Lung (tissue), 12 donors: Measurements from ENCODE around the gene LRRC8A. TPM values are rescaled to one million over a fixed set of nuclear protein-coding genes. Genes with fewer than 3 reads are reported as not detected.
A peak's percentile ranks its signal among the peaks of the same experiment; 100 is the strongest.

ENCODE experiments used
- ATAC-seq: fragments of 200-7000 bp; cut with Tn5 transposase; one replicate; pipeline ENCODE4 v1.9.1; 2020; ENCODE audit warnings: moderate number of reproducible peaks; ENCODE audit not compliant: insufficient read depth, low FRiP score
- DNase-seq, 3 donors: peaks; one replicate each; pipeline ENCODE4 v3.0.0-alpha.2; 2013 to 2017
- H3K27ac ChIP-seq, 2 donors: one replicate each; pipeline ENCODE4 v1.5.1; 2013; ENCODE audit warnings: mild to moderate bottlenecking in 2 of 2, moderate library complexity in 2 of 2, control low read depth in 1 of 2, inconsistent platforms in 1 of 2, low read depth in 1 of 2, low read length in 1 of 2
- H3K27me3 ChIP-seq, 3 donors: one replicate each; pipeline ENCODE4 v1.5.1; 2013; ENCODE audit warnings: low read length in 2 of 3; ENCODE audit not compliant: control insufficient read depth in 3 of 3, insufficient read depth in 3 of 3
- H3K36me3 ChIP-seq, 4 donors: one replicate each; pipeline ENCODE4 v1.5.1; 2013; ENCODE audit warnings: low read length in 4 of 4, mild to moderate bottlenecking in 1 of 4, moderate library complexity in 1 of 4; ENCODE audit not compliant: control insufficient read depth in 4 of 4, insufficient read depth in 4 of 4
- H3K4me1 ChIP-seq, 5 donors: one replicate each; pipeline ENCODE4 v1.5.1; 2013; ENCODE audit warnings: low read length in 5 of 5, mild to moderate bottlenecking in 2 of 5, moderate library complexity in 1 of 5; ENCODE audit not compliant: control insufficient read depth in 5 of 5, insufficient read depth in 5 of 5
- H3K4me3 ChIP-seq: one replicate; pipeline ENCODE4 v1.5.1; 2013; ENCODE audit warnings: mild to moderate bottlenecking, control low read depth, moderate library complexity
- H3K9ac ChIP-seq, 2 donors: one replicate each; pipeline ENCODE4 v1.5.1; 2013; ENCODE audit warnings: low read length in 2 of 2, control low read depth in 1 of 2; ENCODE audit not compliant: insufficient read depth in 1 of 2
- H3K9me3 ChIP-seq, 4 donors: one replicate each; pipeline ENCODE4 v1.5.1; 2013; ENCODE audit warnings: low read length in 3 of 4, mild to moderate bottlenecking in 1 of 4, moderate library complexity in 1 of 4; ENCODE audit not compliant: control insufficient read depth in 4 of 4, insufficient read depth in 3 of 4
- whole genome bisulfite sequencing, 2 donors: extraction: QIAGEN DNeasy Blood & Tissue Kit; methylation state at CpG; one replicate each; pipeline ENCODE4 v1.1.7; 2013; 5-methylcytosine and 5-hydroxymethylcytosine counted together
- polyA plus RNA-seq, 2 donors: library from polyadenylated mRNA; stranded (reverse); fragments of 200-250 nt; gene quantifications; one replicate each; pipeline ENCODE4 v1.2.1, GENCODE V29; 2013
- total RNA-seq, 2 donors: library from RNA; depleted of rRNA in 1 of 2; stranded (reverse); fragments of >200 nt in 1 of 2; gene quantifications; one replicate each; pipeline ENCODE4 v1.2.1, GENCODE V29; 2014 to 2021
- TF ChIP-seq, protein P1 (sequence below): IDR thresholded peaks from 2 replicates; pipeline ENCODE4 v1.5.1; 2012; ENCODE audit warnings: mild to moderate bottlenecking; ENCODE audit errors: control extremely low read depth, extremely low read depth
- donor health status: control.
- donor health status: control.
- donor health status: Bipolar disorder and iron deficiency.
- donor health status: healthy.
- donor health status: DM: yes; HTN: yes; CAD: no.

The LRRC8A gene
- total and polyA plus RNA-seq, 4 donors, result 26.6 to 66.9 (median 45.6) TPM

DNA sequence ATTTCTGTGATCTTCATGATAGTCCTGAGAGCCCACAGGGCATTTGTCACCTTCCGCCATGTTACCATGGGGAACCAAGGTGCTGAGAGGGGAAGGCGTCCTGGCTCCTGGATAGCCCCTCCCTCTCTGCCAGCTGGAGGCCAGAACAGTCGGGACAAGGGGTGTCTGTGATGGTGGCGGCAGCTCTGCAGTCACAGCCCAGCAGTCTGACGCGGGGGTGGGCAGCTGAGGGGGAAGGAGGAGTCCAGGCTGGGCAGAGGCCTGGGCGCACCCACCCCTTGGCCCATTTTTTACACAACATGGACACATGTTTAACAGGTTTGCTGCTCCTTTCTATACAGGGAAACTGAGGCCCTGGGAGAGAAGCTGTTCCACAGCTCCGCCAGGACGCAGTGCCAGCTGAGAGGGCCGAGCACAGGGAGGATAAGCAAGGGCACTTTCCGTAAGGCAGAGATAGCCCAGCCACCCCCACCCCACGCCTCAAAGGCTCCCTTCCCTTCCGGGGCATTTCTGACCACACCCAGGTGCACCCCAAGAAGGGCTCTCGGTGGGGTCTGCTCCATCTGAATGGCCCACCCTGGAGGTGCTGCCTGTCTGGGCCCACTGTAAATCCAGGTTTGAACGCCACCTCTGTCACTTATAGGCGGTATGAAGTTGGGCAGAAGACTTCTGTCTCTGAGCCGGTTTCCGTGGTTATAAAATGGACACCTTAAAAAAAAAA is 17.1 kb downstream of the LRRC8A start:
- Histone ChIP-seq H3K9me3 (no peaks in the 10 kb centered on the region), H3K27ac (peak overlapping the region; percentile 10 to 72), H3K27me3 (no peaks in the 10 kb centered on the region), H3K9ac (no peak overlapping the region), H3K36me3 (peaks cover 0 to 20% (median 11%) of the 10 kb centered on the region in 4 donors), H3K4me1 (peaks cover 0 to 25% (median 0%) of the 10 kb centered on the region in 5 donors), H3K4me3 (no peak overlapping the region)
- 71 to 78% methylated on average over 18 of the region's 18 CpGs for WGBS, 2 donors
- DNase-seq (no peak), ATAC-seq (no peak)
- TF ChIP-seq, protein P1, sequence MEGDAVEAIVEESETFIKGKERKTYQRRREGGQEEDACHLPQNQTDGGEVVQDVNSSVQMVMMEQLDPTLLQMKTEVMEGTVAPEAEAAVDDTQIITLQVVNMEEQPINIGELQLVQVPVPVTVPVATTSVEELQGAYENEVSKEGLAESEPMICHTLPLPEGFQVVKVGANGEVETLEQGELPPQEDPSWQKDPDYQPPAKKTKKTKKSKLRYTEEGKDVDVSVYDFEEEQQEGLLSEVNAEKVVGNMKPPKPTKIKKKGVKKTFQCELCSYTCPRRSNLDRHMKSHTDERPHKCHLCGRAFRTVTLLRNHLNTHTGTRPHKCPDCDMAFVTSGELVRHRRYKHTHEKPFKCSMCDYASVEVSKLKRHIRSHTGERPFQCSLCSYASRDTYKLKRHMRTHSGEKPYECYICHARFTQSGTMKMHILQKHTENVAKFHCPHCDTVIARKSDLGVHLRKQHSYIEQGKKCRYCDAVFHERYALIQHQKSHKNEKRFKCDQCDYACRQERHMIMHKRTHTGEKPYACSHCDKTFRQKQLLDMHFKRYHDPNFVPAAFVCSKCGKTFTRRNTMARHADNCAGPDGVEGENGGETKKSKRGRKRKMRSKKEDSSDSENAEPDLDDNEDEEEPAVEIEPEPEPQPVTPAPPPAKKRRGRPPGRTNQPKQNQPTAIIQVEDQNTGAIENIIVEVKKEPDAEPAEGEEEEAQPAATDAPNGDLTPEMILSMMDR, result no peak

DNA sequence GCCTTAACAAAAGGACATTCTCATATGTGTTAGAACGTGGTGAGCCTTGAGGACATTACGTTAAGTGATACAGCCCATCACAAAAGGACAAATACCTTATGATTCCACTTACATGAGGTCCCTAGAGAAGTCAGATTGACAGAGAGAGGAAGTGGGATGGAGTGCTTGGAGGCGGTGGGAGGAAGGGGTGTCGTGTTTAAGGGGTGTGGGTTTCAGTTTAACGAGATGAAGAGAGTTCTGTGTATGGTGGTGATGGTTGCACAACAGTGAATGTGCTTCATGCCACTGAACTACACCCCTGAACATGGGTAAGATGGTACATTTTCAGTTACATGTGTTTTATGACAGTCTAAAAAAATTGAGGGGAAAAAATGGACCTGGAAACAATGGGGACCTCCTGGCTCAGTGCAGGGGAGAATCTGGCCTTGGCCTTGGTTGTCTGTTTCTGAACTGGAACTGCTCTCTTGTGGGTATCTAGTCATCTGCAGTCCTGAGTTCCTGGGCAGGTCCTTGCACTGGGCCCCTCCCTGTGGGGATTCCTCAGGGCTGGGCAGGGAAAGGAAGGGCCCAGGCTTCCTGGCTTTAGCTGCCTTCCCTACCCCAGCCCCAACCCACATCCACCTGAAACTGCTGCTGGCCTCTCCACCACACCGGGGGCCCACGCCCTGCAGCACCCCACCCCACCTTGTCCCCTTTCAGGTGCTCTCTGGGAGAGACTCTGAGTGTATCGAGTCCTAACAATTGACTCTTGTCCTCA is 17.8 kb downstream of the LRRC8A start:
- ATAC-seq (peak; percentile 47), DNase-seq (no peak)
- Histone ChIP-seq H3K27ac (peak overlapping the region; percentile 7 to 28), H3K4me3 (no peak overlapping the region), H3K4me1 (peaks cover 0 to 25% (median 0%) of the 10 kb centered on the region in 5 donors), H3K27me3 (no peaks in the 10 kb centered on the region), H3K9ac (no peak overlapping the region), H3K9me3 (no peaks in the 10 kb centered on the region), H3K36me3 (peaks cover 0 to 20% (median 11%) of the 10 kb centered on the region in 4 donors)
- TF ChIP-seq, protein P1, result no peak
- WGBS, 2 donors, result 18 to 34% methylated on average over 8 of the region's 8 CpGs

DNA sequence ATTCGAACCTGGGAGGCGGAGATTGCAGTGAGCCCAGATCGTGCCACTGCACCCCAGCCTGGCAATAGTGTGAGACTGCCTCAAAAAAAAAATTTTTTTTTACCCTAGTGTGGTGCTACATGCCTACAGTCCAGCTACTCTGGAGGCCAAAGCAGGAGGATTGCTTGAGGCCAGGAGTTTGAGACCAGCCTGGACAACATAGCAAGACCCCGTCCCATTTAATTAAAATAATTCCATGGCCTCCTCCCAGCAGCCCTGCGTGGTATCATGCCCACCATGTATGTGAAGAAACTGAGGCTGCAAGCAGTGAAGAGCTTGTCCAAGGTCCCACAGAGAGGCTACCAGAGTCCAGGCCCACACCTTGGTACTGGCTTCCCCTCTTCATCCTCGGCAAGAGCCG is 19.4 kb downstream of the LRRC8A start:
- DNase-seq, result no peak
- peaks cover 0 to 14% (median 5%) of the 10 kb centered on the region in 4 donors for H3K36me3 ChIP-seq
- 86 to 89% methylated on average over 7 of the region's 7 CpGs for WGBS, 2 donors

More for the DNA sequence above, 19.4 kb downstream of the LRRC8A start:
- H3K4me1 ChIP-seq, result peaks cover 0 to 25% (median 0%) of the 10 kb centered on the region in 5 donors
- H3K9ac ChIP-seq, result no peak overlapping the region
- no peaks in the 10 kb centered on the region for H3K9me3 ChIP-seq
- no peak for ATAC-seq
- H3K27ac ChIP-seq, result no peak overlapping the region
- H3K4me3 ChIP-seq, result no peak overlapping the region
- H3K27me3 ChIP-seq, result no peaks in the 10 kb centered on the region
- TF ChIP-seq, protein P1, result no peak
